Large intestine (tissue), 3 donors: ENCODE results near the gene PIP4K2B. TPM values are rescaled to one million over a fixed set of nuclear protein-coding genes. Genes with fewer than 3 reads are reported as not detected.

Experiments
- DNase-seq, 2 donors: peaks; one replicate each; pipeline versions ENCODE4 v3.0.0 to v3.0.0-alpha.2; 2013
- H3K27ac ChIP-seq: one replicate; pipeline ENCODE4 v1.5.1; 2013; ENCODE audit warnings: low read length
- H3K27me3 ChIP-seq: 2 replicates; pipeline ENCODE4 v1.6.1; 2013; ENCODE audit warnings: low read length; ENCODE audit not compliant: control insufficient read depth, insufficient read depth
- H3K36me3 ChIP-seq: 2 replicates; pipeline ENCODE4 v1.6.1; 2013; ENCODE audit warnings: low read length; ENCODE audit not compliant: control insufficient read depth, insufficient read depth
- H3K4me1 ChIP-seq: one replicate; pipeline ENCODE4 v1.6.1; 2013; ENCODE audit warnings: low read length; ENCODE audit not compliant: control insufficient read depth, insufficient read depth
- H3K4me3 ChIP-seq: one replicate; pipeline ENCODE4 v1.5.1; 2013; ENCODE audit warnings: low read length
- H3K9me3 ChIP-seq: one replicate; pipeline ENCODE4 v1.6.1; 2013; ENCODE audit warnings: mild to moderate bottlenecking, low read depth, low read length, moderate library complexity; ENCODE audit not compliant: control insufficient read depth
- WGBS: methylation state at CpG from one replicate; pipeline ENCODE4 v1.1.5; 2013; ENCODE audit warnings: low lambda C conversion rate; ENCODE audit not compliant: insufficient coverage; 5-methylcytosine and 5-hydroxymethylcytosine counted together
- polyA plus RNA-seq: library from polyadenylated mRNA; unstranded; fragments of 120-200 nt; gene quantifications from one replicate; pipeline ENCODE4 v1.2.1, GENCODE V29; 2013

Gene PIP4K2B
- polyA plus RNA-seq, 1 donor, result 33.4 TPM

DNA sequence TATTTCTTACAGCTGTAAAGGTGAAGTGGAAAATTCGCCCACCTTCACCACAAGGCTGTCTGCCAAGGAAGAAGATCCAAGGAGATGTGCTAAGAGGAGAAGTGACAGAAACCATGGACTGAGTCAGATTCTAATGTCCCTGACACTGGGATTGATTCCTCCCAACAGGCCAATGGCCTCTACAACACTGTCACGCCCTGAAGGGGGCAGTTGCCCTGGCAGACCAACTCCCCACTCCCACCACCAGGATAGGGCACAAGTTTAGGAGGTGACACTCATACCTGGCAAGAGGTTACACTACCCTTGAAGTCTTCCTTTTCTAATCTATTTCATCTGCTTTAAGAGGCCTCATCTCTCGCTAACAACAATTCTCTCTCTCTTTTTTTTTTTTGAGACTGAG lies 16.1 kb downstream of the PIP4K2B start:
- H3K4me3 ChIP-seq, result no peak overlapping the region
- H3K36me3 ChIP-seq, result peaks cover 81% of the 10 kb centered on the region
- no peaks in the 10 kb centered on the region for H3K4me1 ChIP-seq
- DNase-seq, result no peak
- 100% methylated on average over 1 of the region's 3 CpGs for whole genome bisulfite sequencing
- H3K9me3 ChIP-seq, result no peaks in the 10 kb centered on the region
- no peak overlapping the region for H3K27ac ChIP-seq
- no peaks in the 10 kb centered on the region for H3K27me3 ChIP-seq

DNA sequence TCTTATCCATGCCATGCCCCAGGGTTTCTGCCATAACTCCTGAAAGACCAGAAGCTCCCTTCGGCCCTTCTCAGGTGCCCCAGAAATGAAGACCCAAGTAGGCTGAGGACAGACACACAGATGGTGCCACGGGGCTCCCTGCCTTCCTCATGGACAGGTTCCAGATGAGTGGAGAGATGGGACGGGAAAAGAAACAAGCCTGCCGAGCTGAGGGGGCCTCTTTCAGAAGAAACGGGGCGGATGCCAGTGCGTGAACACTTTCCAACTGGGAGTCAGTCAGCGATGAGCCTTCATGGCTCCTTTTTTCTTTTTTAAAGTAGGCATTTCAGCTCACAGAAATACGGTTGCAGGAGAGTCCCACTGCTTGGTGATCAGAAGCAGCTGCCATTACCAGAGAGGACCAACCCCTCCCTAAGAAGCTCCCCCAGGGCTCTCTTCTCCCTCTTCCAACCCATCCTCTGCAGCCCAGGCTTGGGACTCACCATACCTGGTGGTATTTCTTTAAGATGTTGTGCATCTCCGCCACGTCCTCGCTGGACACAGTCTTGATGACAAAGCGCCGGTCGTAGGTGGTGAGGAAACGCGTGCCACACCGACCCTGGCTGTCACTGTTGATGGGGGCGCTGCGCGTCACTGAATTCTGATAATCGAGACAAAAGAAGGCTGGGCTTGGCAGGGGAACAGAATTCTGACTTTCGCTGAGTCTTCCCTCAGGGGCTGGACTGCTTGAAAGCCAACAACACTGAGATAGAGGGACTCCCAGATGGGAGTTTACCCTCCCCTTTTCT lies 19.2 kb downstream of the PIP4K2B start:
- Histone ChIP-seq H3K36me3 (peaks cover 93% of the 10 kb centered on the region), H3K9me3 (no peaks in the 10 kb centered on the region), H3K27me3 (no peaks in the 10 kb centered on the region), H3K4me1 (no peaks in the 10 kb centered on the region), H3K27ac (no peak overlapping the region), H3K4me3 (no peak overlapping the region)
- WGBS, result no CpG with 5 or more reads among the region's 23 CpGs
- DNase-seq, result no peak

DNA sequence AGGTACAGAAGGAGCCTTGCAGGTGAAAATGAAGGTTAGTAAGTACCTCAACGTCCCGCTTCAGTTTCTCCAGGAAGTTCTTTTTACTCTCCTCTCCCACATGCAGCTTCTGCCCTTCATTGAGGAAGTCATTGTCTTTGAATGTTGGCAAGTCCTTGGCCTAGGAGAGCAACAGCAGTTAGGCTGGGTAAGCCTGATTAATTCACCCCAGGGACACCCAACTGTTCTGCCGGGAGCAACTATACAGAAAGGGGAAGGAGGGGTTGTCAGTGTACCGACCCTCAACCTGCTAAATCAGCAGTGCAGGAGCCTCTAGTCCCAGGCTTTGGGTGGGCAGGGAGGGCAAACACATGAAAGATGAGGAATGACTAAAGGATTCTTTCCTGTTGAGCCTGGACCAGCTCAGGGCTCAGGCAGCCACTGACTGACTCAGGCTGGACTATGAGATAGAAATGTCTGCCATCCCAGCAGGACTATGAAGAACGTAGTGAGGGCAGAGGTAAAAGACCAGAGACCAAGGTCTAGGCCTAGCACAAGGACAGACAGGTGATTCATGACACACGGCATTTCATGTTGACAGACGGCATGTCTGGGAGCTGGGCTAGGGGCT lies 21.6 kb downstream of the PIP4K2B start:
- Histone ChIP-seq H3K27me3 (no peaks in the 10 kb centered on the region), H3K9me3 (no peaks in the 10 kb centered on the region), H3K36me3 (peaks cover 89% of the 10 kb centered on the region), H3K4me1 (no peaks in the 10 kb centered on the region), H3K4me3 (no peak overlapping the region), H3K27ac (no peak overlapping the region)
- WGBS, result no CpG with 5 or more reads among the region's 7 CpGs
- no peak for DNase-seq

DNA sequence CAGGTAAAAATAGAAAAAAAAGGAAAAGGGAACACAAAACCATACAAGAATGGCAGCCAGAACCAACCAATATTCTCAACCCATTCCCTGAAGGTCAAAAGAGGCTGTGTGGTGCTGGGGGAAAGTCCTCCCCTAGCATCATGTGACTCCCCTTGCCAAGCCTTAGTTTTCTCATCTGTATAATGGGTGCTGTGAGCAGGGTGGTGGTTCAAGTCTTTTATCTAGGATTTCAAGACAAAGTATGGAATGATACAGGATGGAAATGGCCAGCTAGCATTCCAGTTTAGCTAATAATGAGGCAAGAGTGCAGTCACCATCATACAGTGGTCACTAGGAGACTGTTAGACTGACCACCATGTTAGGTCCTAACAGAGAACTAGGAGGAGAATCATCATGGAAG lies 26.1 kb downstream of the PIP4K2B start:
- Histone ChIP-seq H3K36me3 (peaks cover 84% of the 10 kb centered on the region), H3K9me3 (no peaks in the 10 kb centered on the region), H3K27ac (no peak overlapping the region), H3K4me1 (no peaks in the 10 kb centered on the region), H3K27me3 (no peaks in the 10 kb centered on the region), H3K4me3 (no peak overlapping the region)
- DNase-seq, result no peak

DNA sequence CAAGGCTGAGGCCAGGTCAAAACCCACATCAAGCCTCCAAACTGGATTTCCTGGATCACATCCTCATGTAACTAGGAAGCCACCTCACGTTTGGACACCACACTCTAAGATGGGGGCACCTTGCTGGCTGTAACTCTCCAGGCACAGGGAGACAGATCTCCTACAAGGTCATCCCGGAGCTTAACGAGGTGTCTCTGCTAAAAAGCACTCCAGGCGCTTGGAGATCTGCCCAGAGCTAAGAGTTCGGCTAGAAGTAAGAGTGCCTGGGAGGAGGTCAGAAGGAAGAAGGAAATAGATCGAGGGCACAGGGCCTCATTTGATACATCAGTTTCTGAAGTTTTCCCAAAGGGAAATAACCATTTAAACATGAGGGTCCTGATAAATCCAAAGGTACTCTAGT lies 30.9 kb downstream of the PIP4K2B start:
- Histone ChIP-seq H3K27ac (no peak overlapping the region), H3K9me3 (no peaks in the 10 kb centered on the region), H3K36me3 (peaks cover 89% of the 10 kb centered on the region), H3K4me3 (no peak overlapping the region), H3K4me1 (no peaks in the 10 kb centered on the region), H3K27me3 (no peaks in the 10 kb centered on the region)
- no CpG with 5 or more reads among the region's 6 CpGs for WGBS
- no peak for DNase-seq

DNA sequence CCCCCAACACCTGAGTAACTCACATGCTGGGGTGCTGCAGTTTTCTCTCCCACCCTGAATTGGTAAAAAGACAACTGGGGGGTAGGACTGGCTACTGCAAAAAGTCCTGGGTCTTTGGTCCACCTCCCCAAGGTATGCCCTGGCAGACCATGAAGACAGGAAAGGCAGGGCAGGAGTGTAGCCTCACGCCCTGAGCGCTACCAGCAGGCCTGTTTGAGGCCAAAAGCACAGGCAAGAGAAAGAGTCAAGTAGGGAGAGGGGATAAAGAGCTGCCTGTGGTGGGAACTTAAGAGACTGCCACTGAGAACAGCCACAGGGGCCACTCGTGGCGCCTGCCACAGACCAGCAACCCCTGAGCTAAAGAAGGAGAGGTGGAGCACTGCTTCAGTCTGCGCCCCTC lies 33.0 kb downstream of the PIP4K2B start:
- Histone ChIP-seq H3K9me3 (no peaks in the 10 kb centered on the region), H3K27ac (no peak overlapping the region), H3K36me3 (peaks cover 86% of the 10 kb centered on the region), H3K4me3 (no peak overlapping the region), H3K27me3 (no peaks in the 10 kb centered on the region), H3K4me1 (no peaks in the 10 kb centered on the region)
- WGBS, result no CpG with 5 or more reads among the region's 5 CpGs
- DNase-seq, result no peak

DNA sequence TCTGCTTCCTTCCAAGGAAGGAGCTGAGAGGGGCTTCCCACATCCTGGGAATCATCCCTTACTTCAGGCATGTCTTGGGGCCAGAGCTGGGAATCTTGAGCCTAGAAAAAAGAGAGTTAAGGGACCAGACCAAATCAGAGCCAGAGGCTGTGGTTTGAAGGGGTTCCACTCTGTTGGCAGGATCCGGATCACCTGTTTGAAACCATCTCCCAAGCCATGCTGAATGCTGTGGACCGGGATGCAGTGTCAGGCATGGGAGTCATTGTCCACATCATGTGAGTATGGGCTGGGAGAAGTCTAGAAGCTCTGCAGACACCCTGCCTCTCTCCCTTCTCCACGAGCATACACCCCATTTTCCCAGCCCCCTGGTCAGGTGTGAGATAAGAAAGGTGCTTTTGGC lies 37.1 kb downstream of the PIP4K2B start:
- DNase-seq, result no peak
- Histone ChIP-seq H3K4me1 (no peaks in the 10 kb centered on the region), H3K4me3 (no peak overlapping the region), H3K27ac (no peak overlapping the region), H3K9me3 (no peaks in the 10 kb centered on the region), H3K36me3 (peaks cover 71% of the 10 kb centered on the region), H3K27me3 (no peaks in the 10 kb centered on the region)
- no CpG with 5 or more reads among the region's 3 CpGs for WGBS

DNA sequence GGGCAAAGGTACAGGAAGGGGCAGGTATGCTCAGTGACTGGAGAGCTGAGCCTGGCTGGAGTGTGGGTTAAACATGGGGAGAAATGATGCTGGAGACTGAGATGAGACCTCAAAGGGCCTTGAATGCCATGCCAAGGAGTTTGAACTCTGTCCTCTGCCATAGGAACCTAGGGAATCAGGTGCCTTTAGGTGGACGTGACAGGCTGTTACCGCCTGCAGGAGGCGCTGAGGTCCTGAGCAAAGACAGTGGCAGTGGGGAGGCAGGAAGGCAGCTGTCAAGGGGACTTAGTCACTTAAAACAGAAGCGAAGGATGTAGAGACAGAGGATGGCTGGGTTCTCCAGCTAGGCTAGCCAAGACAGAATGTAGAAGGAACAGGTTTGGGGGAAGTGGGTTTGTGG lies 37.7 kb downstream of the PIP4K2B start:
- H3K27me3 ChIP-seq, result no peaks in the 10 kb centered on the region
- no peak overlapping the region for H3K4me3 ChIP-seq
- no peak overlapping the region for H3K27ac ChIP-seq
- peaks cover 69% of the 10 kb centered on the region for H3K36me3 ChIP-seq
- H3K9me3 ChIP-seq, result no peaks in the 10 kb centered on the region
- no peaks in the 10 kb centered on the region for H3K4me1 ChIP-seq
- DNase-seq, result peak in 1 of 2 donors; percentile 21
- 100% methylated on average over 1 of the region's 4 CpGs for WGBS

DNA sequence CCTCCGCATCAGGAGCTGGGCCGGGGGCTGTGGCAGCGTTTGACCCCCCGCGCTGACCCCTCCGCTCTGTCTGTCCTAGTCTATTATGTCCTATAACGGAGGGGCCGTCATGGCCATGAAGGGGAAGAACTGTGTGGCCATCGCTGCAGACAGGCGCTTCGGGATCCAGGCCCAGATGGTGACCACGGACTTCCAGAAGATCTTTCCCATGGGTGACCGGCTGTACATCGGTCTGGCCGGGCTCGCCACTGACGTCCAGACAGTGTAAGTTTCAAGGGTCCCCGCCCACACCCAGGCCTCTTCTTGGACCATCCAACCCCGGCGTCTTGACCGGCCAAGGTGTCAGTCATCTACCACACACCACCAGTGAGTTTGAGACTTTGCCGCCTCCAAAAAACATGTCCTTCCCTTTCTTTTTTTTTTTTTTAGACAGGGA lies 46.3 kb downstream of the PIP4K2B start:
- peaks cover 25% of the 10 kb centered on the region for H3K4me1 ChIP-seq
- H3K27ac ChIP-seq, result peak overlapping the region; percentile 70
- H3K9me3 ChIP-seq, result no peaks in the 10 kb centered on the region
- no CpG with 5 or more reads among the region's 22 CpGs for WGBS
- DNase-seq, result no peak
- peaks cover 9% of the 10 kb centered on the region for H3K27me3 ChIP-seq
- peak overlapping the region; percentile 81 for H3K4me3 ChIP-seq
- H3K36me3 ChIP-seq, result peaks cover 30% of the 10 kb centered on the region

DNA sequence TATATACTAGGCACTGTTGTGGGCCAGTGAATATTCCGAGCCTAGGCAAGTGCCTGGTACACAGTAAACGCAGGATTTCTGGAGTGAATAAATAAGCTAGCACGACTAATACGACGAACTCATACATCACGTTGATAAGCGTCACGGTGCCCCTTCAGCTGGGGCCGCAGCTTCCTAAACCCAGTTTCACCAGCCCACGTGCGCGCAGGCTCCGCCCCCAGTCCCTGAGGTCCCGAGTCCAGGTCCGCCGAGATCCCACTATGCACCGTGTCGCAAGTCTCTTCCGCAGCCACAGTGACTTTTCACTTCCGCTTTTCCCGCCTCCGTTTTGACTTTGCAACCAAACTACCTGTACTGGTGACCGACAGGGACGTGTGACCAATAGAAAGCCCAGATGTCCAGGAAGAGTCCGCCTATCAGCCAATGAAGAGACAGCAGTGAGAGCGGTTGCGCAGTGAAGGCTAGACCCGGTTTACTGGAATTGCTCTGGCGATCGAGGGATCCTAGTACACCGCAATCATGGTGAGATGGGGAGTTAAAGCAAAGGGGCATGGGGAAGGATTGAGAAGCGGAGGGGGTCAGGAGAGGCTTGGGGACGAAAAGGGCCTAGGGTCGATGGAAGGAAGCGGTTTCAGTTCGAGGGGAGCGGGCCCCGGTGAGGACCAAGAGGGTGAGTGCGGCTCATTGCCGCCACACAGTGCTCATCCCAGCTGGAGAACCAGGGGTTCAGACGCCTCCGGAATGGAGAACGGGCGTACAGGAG lies 46.9 kb downstream of the PIP4K2B start, which contains the start of gene PSMB3:
Gene PSMB3 (plus strand): TSS at position 434 of the 763 bp plus-strand sequence. CDS start 86 bp downstream, at position 520.
- H3K4me1 ChIP-seq, result peaks cover 25% of the 10 kb centered on the region
- H3K27ac ChIP-seq, result peak within 1 kb of the TSS; percentile 85
- H3K27me3 ChIP-seq, result peaks cover 9% of the 10 kb centered on the region
- H3K36me3 ChIP-seq, result peaks cover 25% of the 10 kb centered on the region
- no CpG with 5 or more reads among the region's 44 CpGs for WGBS
- H3K9me3 ChIP-seq, result no peaks in the 10 kb centered on the region
- peak within 1 kb of the TSS; percentile 81 for H3K4me3 ChIP-seq
- peak; percentile 99 to 100 for DNase-seq
